ENCODE data around the gene PREP.

- no peak for TF ChIP-seq EZH2 (IDR thresholded peaks at IDR 0.05; ENCODE audit: borderline replicate concordance, low read depth, low read length, poor library complexity, severe bottlenecking)
- no peak for TF ChIP-seq CTCF (conservative IDR thresholded peaks at IDR 0.05; ENCODE audit: low read depth, low read length)
Measured at GRCh38 chr6:105445481-105445880, 42.6 kb upstream of the PREP start.
